Adrenal gland (tissue), 12 donors: ENCODE results near the gene PPP1R3D. TPM values are rescaled to one million over a fixed set of nuclear protein-coding genes. Genes with fewer than 3 reads are reported as not detected.

ENCODE experiments used
- DNase-seq, 7 donors: peaks; one replicate each; pipeline ENCODE4 v3.0.0-alpha.2; 2019 to 2020
- H3K27ac ChIP-seq, 5 donors: fragments of 200-600 bp; sonication (generic) in 4 of 5; 1 replicate in 3 of 5; 2 replicates in 2 of 5; pipeline versions ENCODE4 v1.5.1 to v1.8.0; 2016 to 2020; ENCODE audit warnings: mild to moderate bottlenecking in 1 of 5
- H3K27me3 ChIP-seq: fragments of 200-600 bp; 2 replicates; pipeline ENCODE4 v1.8.0; 2021
- H3K36me3 ChIP-seq, 2 donors: fragments of 200-600 bp; replicated peaks in 1 of 2; 1 replicate in 1 of 2; 2 replicates in 1 of 2; pipeline versions ENCODE4 v1.5.1 to v1.8.0; 2018 to 2022
- H3K4me1 ChIP-seq, 2 donors: fragments of 200-600 bp; replicated peaks in 1 of 2; 1 replicate in 1 of 2; 2 replicates in 1 of 2; pipeline versions ENCODE4 v1.5.1 to v1.8.0; 2018 to 2021
- H3K4me3 ChIP-seq, 4 donors: fragments of 200-600 bp; sonication (generic) in 3 of 4; one replicate each; pipeline ENCODE4 v1.5.1; 2016 to 2018
- H3K9me3 ChIP-seq, 3 donors: fragments of 200-600 bp; sonication (generic) in 1 of 3; replicated peaks in 1 of 3; 1 replicate in 2 of 3; 2 replicates in 1 of 3; pipeline versions ENCODE4 v1.5.1 to v1.8.0; 2016 to 2021
- POLR2A ChIP-seq, 2 donors: fragments of 450-650 bp; IDR thresholded peaks; one replicate each; pipeline ENCODE4 v1.6.1; 2017; ENCODE audit warnings: antibody characterized with exemption in 2 of 2, mild to moderate bottlenecking in 2 of 2, moderate library complexity in 1 of 2
- WGBS, 4 donors: extraction: QIAGEN DNeasy Blood & Tissue Kit in 2 of 4; methylation state at CpG; one replicate each; pipeline versions ENCODE4 v1.1.5 to v1.1.7; 2013 to 2017; 5-methylcytosine and 5-hydroxymethylcytosine counted together
- intact Hi-C, 2 donors: fragments of 100-400 bp; cut with DNase I; formaldehyde crosslinking; loops; one replicate each; pipeline versions ENCODE4 v1.14.1 to v1.15.0; 2022 to 2023
- polyA plus RNA-seq, 3 donors: library from polyadenylated mRNA; stranded (reverse); fragments of 200-250 nt in 2 of 3; fragments of 350-450 nt in 1 of 3; fragmentation: Illumina TruSeq in 1 of 3; extraction: RNeasy Lipid Tissue Mini Kit (QIAGEN cat#74804) in 1 of 3; gene quantifications; one replicate each; pipeline ENCODE4 v1.2.3, GENCODE V29; 2013 to 2014
- total RNA-seq, 9 donors: library from RNA; depleted of rRNA in 4 of 9; stranded (reverse); fragments of >200 nt in 4 of 9; fragments of 120-200 nt in 1 of 9; fragmentation: NEBNext Ultra II Directional in 1 of 9; extraction: Animal tissue kit (Norgen Biotek cat#: 25700) in 1 of 9; gene quantifications; one replicate each; pipeline versions ENCODE4 v1.1.0 to v1.2.4, GENCODE V29; 2013 to 2023
- TF ChIP-seq, protein P1 (sequence below), 6 experiments: fragments of 450-650 bp in 4 of 6; fragments of 200-600 bp in 2 of 6; sonication (generic) in 1 of 6; IDR thresholded peaks; 1 replicate in 5 of 6; 2 replicates in 1 of 6; pipeline versions ENCODE4 v1.5.1 to v1.8.0; 2016 to 2021; ENCODE audit warnings: antibody characterized with exemption in 6 of 6, mild to moderate bottlenecking in 2 of 6, moderate library complexity in 1 of 6
- donor health status: healthy with polysubstance abuse.
- donor health status: Bipolar disorder and iron deficiency.
- donor health status: DM: yes; HTN: yes; CAD: no.
- donor health status: DM: no; HTN: no; CAD: no.
- donor health status: DM: no; HTN: no; CAD: no.
- donor health status: DM: yes; HTN: yes; CAD: no.

Gene PPP1R3D
- total and polyA plus RNA-seq, 12 donors: 2.1 to 9.1 (median 6.7) TPM

- 79 to 83% (median 81%) methylated on average over 3 of the region's 3 CpGs for WGBS, 4 donors
- H3K27ac ChIP-seq: no peak overlapping the region
- TF ChIP-seq POLR2A (IDR thresholded peaks at IDR 0.05): no peak
- TF ChIP-seq, protein P1, sequence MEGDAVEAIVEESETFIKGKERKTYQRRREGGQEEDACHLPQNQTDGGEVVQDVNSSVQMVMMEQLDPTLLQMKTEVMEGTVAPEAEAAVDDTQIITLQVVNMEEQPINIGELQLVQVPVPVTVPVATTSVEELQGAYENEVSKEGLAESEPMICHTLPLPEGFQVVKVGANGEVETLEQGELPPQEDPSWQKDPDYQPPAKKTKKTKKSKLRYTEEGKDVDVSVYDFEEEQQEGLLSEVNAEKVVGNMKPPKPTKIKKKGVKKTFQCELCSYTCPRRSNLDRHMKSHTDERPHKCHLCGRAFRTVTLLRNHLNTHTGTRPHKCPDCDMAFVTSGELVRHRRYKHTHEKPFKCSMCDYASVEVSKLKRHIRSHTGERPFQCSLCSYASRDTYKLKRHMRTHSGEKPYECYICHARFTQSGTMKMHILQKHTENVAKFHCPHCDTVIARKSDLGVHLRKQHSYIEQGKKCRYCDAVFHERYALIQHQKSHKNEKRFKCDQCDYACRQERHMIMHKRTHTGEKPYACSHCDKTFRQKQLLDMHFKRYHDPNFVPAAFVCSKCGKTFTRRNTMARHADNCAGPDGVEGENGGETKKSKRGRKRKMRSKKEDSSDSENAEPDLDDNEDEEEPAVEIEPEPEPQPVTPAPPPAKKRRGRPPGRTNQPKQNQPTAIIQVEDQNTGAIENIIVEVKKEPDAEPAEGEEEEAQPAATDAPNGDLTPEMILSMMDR (IDR thresholded peaks at IDR 0.05): no peak
- intact Hi-C loops: no loop called here
- no peaks in the 10 kb centered on the region for H3K9me3 ChIP-seq
- H3K27me3 ChIP-seq: no peaks in the 10 kb centered on the region
- no peak for DNase-seq
- H3K4me1 ChIP-seq: no peaks in the 10 kb centered on the region
- H3K4me3 ChIP-seq: no peak overlapping the region
- no peaks in the 10 kb centered on the region for H3K36me3 ChIP-seq
Observed at GRCh38 chr20:59966428-59966827, 26.3 kb upstream of the PPP1R3D start.

GRCh38 chr20:59962155-59962554, 22.1 kb upstream of the PPP1R3D start:
- TF ChIP-seq, protein P1 (IDR thresholded peaks at IDR 0.05): no peak
- no peak for TF ChIP-seq POLR2A (IDR thresholded peaks at IDR 0.05)
- DNase-seq: no peak
- Histone ChIP-seq H3K36me3 (no peaks in the 10 kb centered on the region), H3K9me3 (no peaks in the 10 kb centered on the region), H3K27me3 (no peaks in the 10 kb centered on the region), H3K4me1 (no peaks in the 10 kb centered on the region), H3K27ac (no peak overlapping the region), H3K4me3 (no peak overlapping the region)
- WGBS, 4 donors: 83 to 94% (median 88%) methylated on average over 6 of the region's 6 CpGs
- intact Hi-C loops: no loop called here

DNA sequence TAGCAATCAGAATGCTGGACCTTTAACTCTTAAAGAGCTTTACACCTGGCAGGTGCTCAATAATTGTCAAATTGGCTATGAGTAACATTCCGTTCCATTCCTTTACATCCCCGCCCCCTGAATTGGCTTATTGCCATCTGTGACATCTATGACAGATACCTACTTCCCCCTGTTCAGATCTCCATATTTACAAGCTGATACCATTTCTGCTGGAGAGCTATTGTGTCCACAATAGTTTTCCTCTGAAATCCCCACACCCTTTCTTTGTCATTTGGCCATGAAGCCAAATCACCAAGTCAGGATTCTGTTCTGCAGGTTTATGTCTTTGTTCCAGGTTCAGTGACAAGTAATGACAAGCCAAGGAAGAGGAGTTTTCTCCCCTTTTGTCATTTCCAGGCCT, 21.3 kb upstream of the PPP1R3D start:
- TF ChIP-seq POLR2A (IDR thresholded peaks at IDR 0.05): no peak
- TF ChIP-seq, protein P1 (IDR thresholded peaks at IDR 0.05): no peak
- WGBS, 4 donors: 71 to 90% (median 81%) methylated on average over 2 of the region's 2 CpGs
- Histone ChIP-seq H3K4me1 (no peaks in the 10 kb centered on the region), H3K36me3 (no peaks in the 10 kb centered on the region), H3K27me3 (no peaks in the 10 kb centered on the region), H3K27ac (no peak overlapping the region), H3K4me3 (no peak overlapping the region), H3K9me3 (no peaks in the 10 kb centered on the region)
- intact Hi-C loops: no loop called here
- DNase-seq: no peak

DNA sequence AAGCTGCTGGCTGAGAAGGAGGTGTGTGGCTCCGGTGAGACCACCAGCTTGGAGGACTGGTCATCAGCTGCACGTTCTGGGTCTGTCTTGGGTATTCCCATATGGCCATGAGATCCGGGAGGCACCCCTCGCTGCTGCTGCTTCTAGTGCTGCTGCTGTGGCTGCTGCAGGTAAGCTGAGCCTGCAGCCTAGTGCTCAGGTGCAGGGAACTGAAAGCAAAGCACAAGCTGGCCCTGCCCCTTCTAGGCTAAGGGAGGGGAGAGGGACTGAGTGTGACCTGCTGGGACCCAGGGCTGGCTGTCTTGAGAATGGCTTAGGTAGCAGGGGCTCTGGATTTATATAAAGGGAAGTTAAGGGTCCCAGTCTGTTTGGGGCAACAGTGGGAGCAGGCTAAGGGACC, 18.5 kb upstream of the PPP1R3D start:
- no peak for DNase-seq
- H3K9me3 ChIP-seq: no peaks in the 10 kb centered on the region
- no peaks in the 10 kb centered on the region for H3K4me1 ChIP-seq
- intact Hi-C loops: no loop called here
- TF ChIP-seq, protein P1 (IDR thresholded peaks at IDR 0.05): no peak
- no peak for TF ChIP-seq POLR2A (IDR thresholded peaks at IDR 0.05)
- no peak overlapping the region for H3K27ac ChIP-seq
- WGBS, 4 donors: 74 to 100% (median 83%) methylated on average over 4 of the region's 4 CpGs
- H3K4me3 ChIP-seq: no peak overlapping the region
- H3K27me3 ChIP-seq: no peaks in the 10 kb centered on the region
- H3K36me3 ChIP-seq: no peaks in the 10 kb centered on the region
